GM21381 (cell line): ENCODE measurements around the gene GCDH.
"Not testable (repeated sequence)": the region's sequence is repeated elsewhere in the genome, so short reads cannot be mapped to it uniquely, and the experiment has no call there.

Source experiments
- ATAC-seq: cut with Tn5 transposase; IDR thresholded peaks from one replicate; pipeline ENCODE4 v1.9.1; 2021; ENCODE audit warnings: mild to moderate bottlenecking, moderate library complexity; ENCODE audit not compliant: unreplicated experiment

GCDH gene

DNA sequence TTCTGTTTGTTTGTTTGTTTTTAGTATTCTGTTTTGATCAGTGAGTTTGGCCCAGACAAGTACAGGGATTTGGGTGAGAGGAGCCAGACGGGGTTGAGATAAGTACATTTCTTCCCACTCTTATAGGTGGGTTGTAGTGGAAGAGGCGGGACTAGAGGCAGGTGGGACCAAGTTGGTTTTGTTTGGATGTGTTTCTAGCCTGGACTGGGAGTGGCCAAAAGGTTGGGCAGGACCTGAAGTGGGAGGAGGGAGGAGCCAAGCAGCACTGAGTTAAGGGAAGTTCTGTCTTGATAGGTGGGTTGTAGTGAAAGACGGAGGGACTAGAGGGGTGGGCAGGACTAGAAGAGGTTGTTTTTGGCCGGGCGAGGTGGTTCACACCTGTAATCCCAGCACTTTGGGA is 18.7 kb upstream of the GCDH start:
- no peak for ATAC-seq

- ATAC-seq, result no peak
Observed at GRCh38 chr19:12872941-12873890, 17.7 kb upstream of the GCDH start.

DNA sequence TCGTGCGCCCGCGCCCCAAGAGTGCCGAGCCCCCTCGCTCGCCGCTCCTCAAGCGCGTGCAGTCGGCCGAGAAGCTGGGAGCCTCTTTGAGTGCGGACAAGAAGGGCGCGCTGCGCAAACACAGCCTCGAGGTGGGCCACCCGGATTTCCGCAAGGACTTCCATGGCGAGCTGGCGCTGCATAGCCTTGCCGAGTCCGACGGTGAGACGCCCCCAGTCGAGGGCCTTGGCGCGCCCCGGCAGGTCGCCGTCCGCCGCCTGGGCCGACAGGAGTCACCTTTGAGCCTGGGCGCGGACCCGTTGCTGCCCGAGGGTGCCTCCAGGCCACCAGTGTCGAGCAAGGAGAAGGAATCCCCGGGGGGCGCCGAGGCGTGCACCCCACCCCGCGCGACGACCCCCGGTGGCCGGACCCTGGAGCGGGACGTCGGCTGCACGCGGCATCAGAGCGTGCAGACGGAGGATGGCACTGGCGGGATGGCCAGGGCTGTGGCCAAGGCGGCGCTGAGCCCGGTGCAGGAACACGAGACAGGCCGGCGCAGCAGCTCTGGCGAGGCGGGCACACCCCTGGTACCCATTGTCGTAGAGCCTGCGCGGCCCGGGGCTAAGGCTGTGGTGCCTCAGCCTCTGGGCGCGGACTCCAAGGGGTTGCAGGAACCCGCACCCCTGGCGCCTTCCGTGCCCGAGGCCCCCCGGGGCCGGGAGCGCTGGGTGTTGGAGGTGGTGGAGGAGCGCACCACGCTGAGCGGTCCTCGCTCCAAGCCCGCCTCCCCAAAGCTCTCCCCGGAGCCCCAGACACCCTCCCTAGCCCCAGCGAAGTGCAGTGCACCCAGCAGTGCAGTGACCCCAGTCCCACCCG is 16.8 kb upstream of the GCDH start:
- no peak for ATAC-seq

DNA sequence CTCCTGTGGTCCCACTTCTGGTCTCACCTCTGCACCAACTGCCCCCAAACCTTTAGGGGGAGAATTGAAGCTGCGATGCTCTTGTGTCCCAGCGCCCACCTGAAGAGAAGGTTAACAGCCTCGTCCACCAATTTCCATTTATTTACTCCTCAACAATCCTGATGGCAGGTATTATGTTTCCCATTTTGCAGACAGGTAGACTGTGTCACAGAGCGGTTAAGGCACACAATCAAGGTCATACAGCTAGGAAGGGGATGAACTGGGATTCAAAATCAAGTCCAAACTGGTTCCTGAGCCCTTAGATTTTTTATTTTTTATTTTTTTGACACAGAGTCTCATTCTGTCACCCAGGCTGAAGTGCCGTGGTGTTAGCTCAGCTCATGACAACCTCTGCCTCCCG is 15.9 kb upstream of the GCDH start:
- ATAC-seq, result no peak

GRCh38 chr19:12880551-12881171 is 10.3 kb upstream of the GCDH start:
- ATAC-seq, result peak; percentile 14

GRCh38 chr19:12881172-12881808 is 9.7 kb upstream of the GCDH start, which contains the start of gene DNASE2:
DNASE2 (minus strand) TSS chr19:12881449; CDS start chr19:12881375, 74 bp downstream.
- ATAC-seq, result peak; percentile 75

DNA sequence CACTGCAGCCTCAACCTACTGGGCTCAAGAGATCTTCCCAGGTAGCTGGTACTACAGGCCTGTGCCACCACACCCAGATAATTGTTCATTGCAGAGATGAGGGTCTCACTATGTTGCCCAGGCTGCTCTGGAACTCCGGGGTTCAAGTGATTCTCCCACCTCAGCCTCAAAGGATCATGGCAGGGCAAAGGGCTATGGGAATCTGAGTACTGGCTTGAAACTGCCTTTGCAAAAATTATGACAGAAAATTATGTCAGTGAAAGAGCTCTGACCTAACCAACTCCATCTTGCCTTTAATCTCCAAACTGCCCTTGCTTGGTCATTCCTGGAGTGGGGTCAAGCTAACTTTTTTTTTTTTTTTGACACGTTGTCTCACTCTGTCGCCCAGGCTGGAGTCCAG is 8.4 kb upstream of the GCDH start:
- ATAC-seq, result no peak

- no peak for ATAC-seq
Observed at GRCh38 chr19:12884202-12884601, 6.8 kb upstream of the GCDH start.

DNA sequence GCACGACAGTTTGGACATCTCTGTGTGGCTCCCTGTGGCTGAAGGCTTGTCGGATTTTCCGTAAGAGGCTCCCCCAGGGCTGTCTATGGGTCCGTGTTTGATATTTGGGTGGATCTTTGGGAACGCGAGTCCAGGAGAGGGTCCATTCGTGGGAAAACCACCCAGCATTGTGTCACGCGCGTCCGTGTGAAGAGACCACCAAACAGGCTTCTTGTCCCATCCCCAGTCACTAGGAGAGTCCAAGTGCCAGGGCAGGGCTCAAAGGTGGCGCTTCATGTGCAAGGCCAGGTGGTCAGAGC is 6.4 kb upstream of the GCDH start:
- ATAC-seq, result no peak

GRCh38 chr19:12884926-12885748 is 5.8 kb upstream of the GCDH start:
- no peak for ATAC-seq

DNA sequence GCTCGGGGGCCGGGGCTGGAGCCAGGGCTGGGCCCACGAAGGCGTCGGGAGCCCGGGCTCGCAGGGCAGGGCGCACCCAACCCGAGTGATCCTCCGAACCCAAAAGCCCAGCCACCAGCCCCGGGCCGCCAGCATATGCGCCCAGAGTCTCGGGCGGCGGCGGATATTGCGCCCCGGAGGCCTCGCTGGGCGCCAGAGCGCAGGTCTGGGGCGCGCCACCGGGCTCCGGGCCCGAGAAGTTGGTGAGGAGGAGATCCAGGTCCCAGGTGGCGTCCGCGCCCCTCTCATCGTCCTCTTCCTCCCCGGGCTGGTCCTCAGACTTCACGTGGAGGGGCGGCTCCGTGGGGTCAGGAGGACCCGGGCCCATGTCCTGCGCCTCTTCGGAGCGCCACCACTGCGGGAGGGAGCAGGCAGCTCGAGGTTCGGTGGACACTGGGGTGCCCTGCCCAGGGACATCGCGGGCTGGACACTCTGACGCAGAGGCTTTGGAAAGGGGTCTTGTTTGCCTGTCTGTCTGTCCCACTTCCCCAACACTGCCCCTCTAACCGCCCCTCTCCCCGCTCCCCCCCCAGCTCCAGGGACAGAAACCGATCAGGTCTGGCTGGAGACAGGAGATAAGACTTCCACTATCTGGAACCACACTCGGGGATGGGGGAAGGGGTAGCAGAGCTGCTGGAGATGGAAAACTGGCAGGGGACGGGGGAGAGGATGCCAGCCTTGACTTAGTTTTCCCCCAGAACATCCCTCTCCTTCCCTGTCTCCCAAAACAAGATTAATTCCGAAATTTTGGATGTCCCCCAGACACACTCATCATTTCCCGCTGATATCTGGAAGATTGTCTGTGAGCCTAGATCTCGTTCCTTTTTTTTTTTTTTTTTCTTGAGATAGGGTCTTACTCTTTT is 5.0 kb upstream of the GCDH start:
- ATAC-seq, result no peak

DNA sequence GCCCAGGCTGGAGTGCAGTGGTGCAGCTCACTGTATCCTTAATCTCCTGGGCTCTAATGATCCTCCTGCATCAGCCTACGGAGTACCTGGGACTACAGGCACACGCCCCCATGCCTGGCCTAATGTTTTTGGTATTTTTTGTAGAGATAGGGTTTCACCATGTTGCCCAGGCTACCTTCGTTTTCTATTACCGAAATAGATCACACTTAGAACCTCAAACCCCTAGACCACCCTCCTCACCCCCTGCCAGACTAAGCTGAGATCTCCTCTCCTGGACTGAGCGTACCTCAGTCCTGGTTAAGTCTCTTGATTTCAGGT is 4.3 kb upstream of the GCDH start:
- ATAC-seq, result no peak

DNA sequence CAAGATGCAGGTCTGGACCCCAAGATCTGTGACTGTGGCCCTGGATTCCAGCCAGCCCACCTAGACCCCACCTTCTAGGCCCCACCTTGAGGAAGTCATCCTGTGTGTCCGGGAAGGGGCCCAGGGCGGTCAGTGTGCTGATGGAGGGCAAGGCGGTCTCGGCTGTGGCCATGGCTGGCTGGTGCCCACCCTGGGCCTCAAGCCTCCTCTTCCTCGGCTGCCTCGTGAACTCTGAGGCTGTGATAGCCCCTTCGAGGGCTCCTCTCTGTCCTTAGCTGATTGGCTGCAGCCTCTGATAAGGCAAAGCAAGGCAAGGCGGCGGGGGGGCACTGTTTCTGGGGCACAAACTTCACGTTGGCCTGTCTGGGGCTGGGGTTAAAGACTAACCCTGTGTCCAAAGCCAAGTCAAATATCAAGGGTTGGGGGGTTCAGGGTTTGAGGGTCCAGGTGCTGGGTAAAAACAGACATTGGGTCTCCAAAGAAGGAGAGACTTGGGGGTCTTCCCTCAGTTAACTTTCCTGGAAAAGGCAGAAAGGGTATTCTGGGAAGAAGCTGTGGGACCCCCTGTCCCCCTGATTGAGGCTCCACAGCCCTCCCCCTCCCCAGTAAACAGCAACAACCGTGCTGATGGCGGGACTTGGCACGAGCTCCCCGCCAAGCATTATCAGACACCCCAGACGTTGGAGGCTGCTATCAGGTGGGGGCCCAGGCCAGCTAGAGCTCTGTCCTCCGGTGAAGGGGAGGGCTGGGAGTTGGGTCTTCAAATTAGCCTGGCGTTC is 3.8 kb upstream of the GCDH start, which contains the start of gene KLF1:
KLF1 (minus strand) TSS at position 233 of the 779 bp plus-strand sequence; CDS start at position 172, 61 bp downstream.
- ATAC-seq, result no peak

DNA sequence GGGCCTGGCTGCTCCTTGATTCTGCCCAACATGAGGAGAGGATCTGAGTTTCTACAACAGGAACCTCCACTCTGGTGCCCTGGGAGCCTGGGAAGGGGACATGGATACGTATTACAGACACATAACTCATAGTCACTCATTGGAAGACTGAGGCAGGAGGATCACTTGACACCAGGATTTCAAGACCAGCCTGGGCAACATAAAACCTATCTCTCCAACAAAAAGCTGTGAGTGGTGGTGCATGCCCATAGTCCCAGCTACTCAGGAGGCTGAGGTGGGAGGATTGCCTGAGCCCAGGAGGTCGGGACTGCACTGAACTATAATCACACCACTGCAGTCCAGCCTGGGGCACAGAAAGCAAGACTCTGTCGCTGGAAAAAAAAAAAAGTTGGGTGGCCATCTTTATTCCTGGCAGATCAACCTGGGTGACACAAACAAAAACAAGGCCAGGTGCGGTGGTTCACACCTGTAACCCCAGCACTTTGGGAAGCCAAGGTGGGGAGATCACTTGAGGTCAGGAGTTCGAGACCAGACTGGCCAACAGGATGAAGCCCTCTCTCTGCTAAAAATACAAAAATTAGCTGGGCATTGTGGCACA is 2.9 kb upstream of the GCDH start:
- no peak for ATAC-seq

GRCh38 chr19:12890299-12890786 is 617 bp upstream of the GCDH start:
- ATAC-seq, result not testable (repeated sequence)

GRCh38 chr19:12891553-12892021 is 627 bp downstream of the GCDH start:
- no peak for ATAC-seq

DNA sequence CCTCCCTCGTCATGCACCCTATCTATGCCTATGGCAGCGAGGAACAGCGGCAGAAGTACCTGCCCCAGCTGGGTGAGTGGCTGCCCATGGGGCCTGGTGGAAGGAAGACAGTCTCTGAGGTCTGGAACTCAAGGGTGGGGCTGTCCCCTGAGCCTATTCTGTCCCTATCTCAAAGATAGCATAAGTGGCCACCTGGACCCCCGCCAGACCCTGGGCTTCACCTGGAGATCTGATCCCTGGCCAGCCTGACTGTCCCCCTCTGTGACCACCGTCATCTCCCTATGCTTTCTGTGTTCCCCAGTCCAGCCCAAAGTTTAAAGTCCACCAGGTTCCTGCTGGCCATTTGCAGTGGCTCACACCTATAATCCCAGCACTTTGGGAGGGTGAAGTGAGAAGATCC is 2.6 kb downstream of the GCDH start:
- ATAC-seq, result no peak

- ATAC-seq, result no peak
Observed at GRCh38 chr19:12896460-12896859, 5.5 kb downstream of the GCDH start.
